BLaER1 treated with 17β-estradiol and CSF1 and Interleukin-3, amounts not matched to agents 10 nM and 100 nM (cell line): Measurements from ENCODE around the gene PFKP.

ENCODE experiments used
- H3K27ac ChIP-seq, 11 experiments: shearing (Covaris generic); formaldehyde crosslinking; 2 replicates each; pipeline ENCODE4 v1.8.1; 2022
- H3K27me3 ChIP-seq, 11 experiments: shearing (Covaris generic); formaldehyde crosslinking; 2 replicates each; pipeline ENCODE4 v1.8.1; 2022
- H3K36me3 ChIP-seq, 11 experiments: shearing (Covaris generic); formaldehyde crosslinking; 2 replicates each; pipeline ENCODE4 v1.8.1; 2022
- H3K4me1 ChIP-seq, 10 experiments: shearing (Covaris generic); formaldehyde crosslinking; 2 replicates each; pipeline ENCODE4 v1.8.1; 2022
- H3K4me2 ChIP-seq, 11 experiments: shearing (Covaris generic); formaldehyde crosslinking; 2 replicates each; pipeline ENCODE4 v1.8.1; 2022
- H3K4me3 ChIP-seq, 10 experiments: shearing (Covaris generic); formaldehyde crosslinking; 2 replicates each; pipeline ENCODE4 v1.8.1; 2022
- H3K9ac ChIP-seq, 11 experiments: shearing (Covaris generic); formaldehyde crosslinking; 2 replicates each; pipeline ENCODE4 v1.8.1; 2022
- H3K9me3 ChIP-seq, 11 experiments: shearing (Covaris generic); formaldehyde crosslinking; replicated peaks in 1 of 11; 2 replicates each; pipeline ENCODE4 v1.8.1; 2022
- H4K20me1 ChIP-seq, 11 experiments: shearing (Covaris generic); formaldehyde crosslinking; 2 replicates each; pipeline ENCODE4 v1.8.1; 2022
- Cebpa-rat ChIP-seq, 11 experiments: shearing (Covaris generic); IDR thresholded peaks; 2 replicates each; pipeline ENCODE4 v1.8.1; 2022

Gene PFKP

GRCh38 chr10:3129581-3130340, 62.4 kb downstream of the PFKP start:
- H3K27me3 ChIP-seq = no peaks in the 10 kb centered on the region
- peaks cover 8 to 92% (median 66%) of the 10 kb centered on the region in 11 experiments; a peak in 20 of 22 replicates for H4K20me1 ChIP-seq
- H3K9me3 ChIP-seq = peaks cover 0 to 8% (median 0%) of the 10 kb centered on the region in 11 experiments; a peak in 1 of 22 replicates
- no peak overlapping the region for H3K9ac ChIP-seq
- no peak overlapping the region for H3K4me2 ChIP-seq
- H3K4me1 ChIP-seq = peaks cover 25 to 44% (median 30%) of the 10 kb centered on the region in 10 experiments
- TF ChIP-seq Cebpa-rat (IDR thresholded peaks at IDR 0.05) = no peak
- H3K4me3 ChIP-seq = no peak overlapping the region
- peaks cover 84 to 100% (median 89%) of the 10 kb centered on the region in 11 experiments for H3K36me3 ChIP-seq
- H3K27ac ChIP-seq = no peak overlapping the region

DNA sequence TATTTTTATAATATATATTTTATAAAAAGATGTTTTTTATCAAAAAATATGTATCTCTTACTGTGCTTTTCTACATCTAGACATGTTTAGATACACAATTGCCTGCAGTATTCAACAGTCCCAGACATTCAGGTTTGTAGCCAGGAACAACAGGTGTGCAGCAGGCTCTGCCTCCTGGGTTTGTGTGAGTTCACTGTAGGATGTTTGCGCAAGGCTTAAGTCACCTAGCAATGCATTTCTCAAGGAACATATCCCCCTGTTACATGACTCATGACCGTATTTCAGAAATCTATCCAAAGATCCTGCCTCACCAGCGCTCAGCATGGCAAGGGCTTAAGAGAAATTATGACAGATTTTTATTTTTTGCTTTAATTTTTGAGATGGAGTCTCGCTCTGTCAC, 63.8 kb downstream of the PFKP start:
- Histone ChIP-seq H3K9me3 (peaks cover 0 to 8% (median 0%) of the 10 kb centered on the region in 11 experiments; a peak in 1 of 22 replicates), H3K27me3 (no peaks in the 10 kb centered on the region), H3K4me3 (no peak overlapping the region), H3K4me2 (no peak overlapping the region), H4K20me1 (peaks cover 8 to 92% (median 63%) of the 10 kb centered on the region in 11 experiments; a peak in 20 of 22 replicates), H3K4me1 (peaks cover 12 to 38% (median 17%) of the 10 kb centered on the region in 10 experiments), H3K9ac (no peak overlapping the region), H3K27ac (no peak overlapping the region), H3K36me3 (peaks cover 85 to 100% (median 90%) of the 10 kb centered on the region in 11 experiments)
- TF ChIP-seq Cebpa-rat (IDR thresholded peaks at IDR 0.05) = no peak

DNA sequence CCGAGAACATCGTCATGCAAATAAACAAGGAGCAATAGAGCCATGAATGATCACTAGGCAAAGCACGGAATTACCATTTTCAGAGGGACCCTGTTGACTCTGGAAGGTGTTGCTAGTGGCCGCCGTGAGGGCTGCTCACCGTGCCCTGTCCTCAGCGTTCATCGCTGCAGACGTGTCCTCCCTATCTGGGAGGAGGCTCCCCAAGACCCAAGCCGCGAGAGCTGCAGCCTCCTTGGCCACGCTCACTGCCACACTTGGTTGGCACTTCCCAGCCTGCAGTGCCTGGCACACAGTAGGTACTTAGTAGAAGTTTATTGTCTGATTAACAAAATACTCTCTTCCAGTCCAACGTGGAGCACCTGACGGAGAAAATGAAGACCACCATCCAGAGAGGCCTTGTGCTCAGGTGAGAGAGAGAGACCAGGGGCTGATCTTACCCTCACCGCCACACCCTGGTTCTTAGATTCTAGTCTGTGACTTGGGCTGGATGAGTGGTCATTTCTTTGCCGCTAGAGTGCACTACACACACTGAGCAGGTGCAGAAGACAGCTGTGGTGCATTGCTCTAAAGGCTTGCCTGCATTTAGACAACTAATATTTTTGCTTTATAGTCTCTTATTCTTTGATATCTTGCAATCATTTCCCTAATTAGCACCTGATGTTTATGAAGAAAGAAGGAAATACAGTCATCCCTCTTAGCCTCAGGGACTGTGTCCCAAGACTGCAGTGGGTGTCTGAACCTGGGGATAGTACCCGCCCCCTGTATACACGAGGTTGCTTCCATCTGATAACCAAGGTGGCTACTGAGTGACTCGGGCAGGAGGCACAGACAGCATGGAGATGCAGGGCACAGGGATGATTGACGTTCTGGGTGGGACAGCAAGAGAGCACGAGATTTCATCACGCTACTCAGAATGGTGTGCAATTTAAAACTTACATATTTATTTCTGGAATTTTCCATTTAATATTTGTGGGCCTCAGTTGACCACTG, 65.0 kb downstream of the PFKP start:
- Histone ChIP-seq H3K27me3 (no peaks in the 10 kb centered on the region), H3K36me3 (peaks cover 98 to 100% (median 100%) of the 10 kb centered on the region in 11 experiments), H3K9me3 (peaks cover 0 to 8% (median 0%) of the 10 kb centered on the region in 11 experiments; a peak in 1 of 22 replicates), H3K9ac (no peak overlapping the region), H3K4me1 (peaks cover 0 to 25% (median 4%) of the 10 kb centered on the region in 10 experiments; a peak in 17 of 20 replicates), H3K4me3 (no peak overlapping the region), H4K20me1 (peaks cover 0 to 90% (median 57%) of the 10 kb centered on the region in 11 experiments; a peak in 19 of 22 replicates), H3K27ac (no peak overlapping the region), H3K4me2 (no peak overlapping the region)
- TF ChIP-seq Cebpa-rat (IDR thresholded peaks at IDR 0.05) = no peak

GRCh38 chr10:3133948-3134347, 66.6 kb downstream of the PFKP start:
- no peak overlapping the region for H3K9ac ChIP-seq
- H3K27ac ChIP-seq = no peak overlapping the region
- H3K36me3 ChIP-seq = peaks cover 98 to 100% (median 100%) of the 10 kb centered on the region in 11 experiments
- TF ChIP-seq Cebpa-rat (IDR thresholded peaks at IDR 0.05) = no peak
- H3K27me3 ChIP-seq = no peaks in the 10 kb centered on the region
- no peaks in the 10 kb centered on the region for H3K9me3 ChIP-seq
- H3K4me2 ChIP-seq = no peak overlapping the region
- H3K4me3 ChIP-seq = no peak overlapping the region
- peaks cover 0 to 90% (median 50%) of the 10 kb centered on the region in 11 experiments; a peak in 18 of 22 replicates for H4K20me1 ChIP-seq
- H3K4me1 ChIP-seq = peaks cover 0 to 18% (median 0%) of the 10 kb centered on the region in 10 experiments; a peak in 7 of 20 replicates

DNA sequence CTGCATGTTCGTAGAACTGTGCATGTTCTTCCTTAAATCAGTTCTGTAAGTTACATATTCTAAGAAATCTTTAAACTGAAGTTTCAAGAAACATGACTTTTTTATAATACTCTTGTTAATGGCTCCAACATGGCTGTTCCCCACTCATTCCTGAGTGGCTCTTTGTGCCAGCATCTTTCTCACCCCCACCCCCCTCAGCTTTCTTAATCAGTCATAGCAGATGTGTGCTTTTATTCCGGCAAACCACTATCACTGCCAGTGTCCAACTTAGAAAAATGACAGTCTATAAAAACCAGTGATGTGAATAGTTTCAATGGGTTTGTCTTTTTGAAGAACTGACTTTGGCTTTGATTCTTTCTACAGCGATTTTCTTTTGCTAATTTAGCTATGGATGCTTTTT, 67.7 kb downstream of the PFKP start:
- Histone ChIP-seq H3K27me3 (no peaks in the 10 kb centered on the region), H3K9me3 (no peaks in the 10 kb centered on the region), H3K27ac (no peak overlapping the region), H3K36me3 (peaks cover 98 to 100% (median 100%) of the 10 kb centered on the region in 11 experiments), H4K20me1 (peaks cover 0 to 90% (median 51%) of the 10 kb centered on the region in 11 experiments; a peak in 18 of 22 replicates), H3K4me1 (peaks cover 0 to 18% (median 0%) of the 10 kb centered on the region in 10 experiments; a peak in 7 of 20 replicates), H3K4me2 (peak overlapping the region in 3 of 11 experiments; percentile 6 to 16 (median 12); a peak in 4 of 22 replicates), H3K9ac (no peak overlapping the region; a peak in 1 of 22 replicates), H3K4me3 (no peak overlapping the region)
- no peak for TF ChIP-seq Cebpa-rat (IDR thresholded peaks at IDR 0.05)

GRCh38 chr10:3136336-3136735, 69.0 kb downstream of the PFKP start:
- H3K36me3 ChIP-seq = peaks cover 99 to 100% (median 100%) of the 10 kb centered on the region in 11 experiments
- peaks cover 0 to 18% (median 0%) of the 10 kb centered on the region in 10 experiments; a peak in 7 of 20 replicates for H3K4me1 ChIP-seq
- TF ChIP-seq Cebpa-rat (IDR thresholded peaks at IDR 0.05) = no peak
- no peak overlapping the region for H3K4me2 ChIP-seq
- no peaks in the 10 kb centered on the region for H3K9me3 ChIP-seq
- H3K27ac ChIP-seq = no peak overlapping the region
- no peaks in the 10 kb centered on the region for H3K27me3 ChIP-seq
- no peak overlapping the region for H3K4me3 ChIP-seq
- no peak overlapping the region for H3K9ac ChIP-seq
- peaks cover 0 to 91% (median 57%) of the 10 kb centered on the region in 11 experiments; a peak in 17 of 22 replicates for H4K20me1 ChIP-seq

- H3K4me2 ChIP-seq = no peak overlapping the region
- no peak overlapping the region for H3K27ac ChIP-seq
- H3K27me3 ChIP-seq = no peaks in the 10 kb centered on the region
These were observed 69.6 kb downstream of the PFKP start for GRCh38 chr10:3136763-3137611.

More at GRCh38 chr10:3136763-3137611, 69.6 kb downstream of the PFKP start:
- Histone ChIP-seq H3K9ac (no peak overlapping the region), H3K9me3 (no peaks in the 10 kb centered on the region), H3K4me3 (no peak overlapping the region), H3K36me3 (peaks cover 99 to 100% (median 100%) of the 10 kb centered on the region in 11 experiments), H4K20me1 (peaks cover 0 to 91% (median 62%) of the 10 kb centered on the region in 11 experiments; a peak in 17 of 22 replicates), H3K4me1 (peaks cover 0 to 18% (median 0%) of the 10 kb centered on the region in 10 experiments; a peak in 7 of 20 replicates)
- TF ChIP-seq Cebpa-rat (IDR thresholded peaks at IDR 0.05) = no peak
